GM12874 (cell line): ENCODE measurements around the gene TFAM.

Experiments
- CTCF ChIP-seq: IDR thresholded peaks from 2 replicates; pipeline ENCODE4 v1.5.1; 2011; ENCODE audit warnings: low read depth, mild to moderate bottlenecking, control low read depth, low read length, moderate library complexity; ENCODE audit not compliant: insufficient read depth

The TFAM gene

GRCh38 chr10:58436071-58436470 lies 50.9 kb downstream of the TFAM start:
- TF ChIP-seq CTCF = no peak

- no peak for TF ChIP-seq CTCF
Measured at GRCh38 chr10:58438340-58438871, 53.2 kb downstream of the TFAM start.

- TF ChIP-seq CTCF = no peak
Measured at GRCh38 chr10:58438986-58439385, 53.8 kb downstream of the TFAM start.

- no peak for TF ChIP-seq CTCF
Measured at GRCh38 chr10:58439632-58440364, 54.6 kb downstream of the TFAM start.

GRCh38 chr10:58440484-58440883 lies 55.3 kb downstream of the TFAM start:
- no peak for TF ChIP-seq CTCF

GRCh38 chr10:58444321-58444720 lies 59.1 kb downstream of the TFAM start:
- no peak for TF ChIP-seq CTCF

GRCh38 chr10:58444876-58445275 lies 59.7 kb downstream of the TFAM start:
- TF ChIP-seq CTCF = no peak
